ENCODE measurements around the gene IP6K2. TPM values are rescaled to one million over a fixed set of nuclear protein-coding genes. Genes with fewer than 3 reads are reported as not detected.
A peak's percentile ranks its signal among the peaks of the same experiment; 100 is the strongest.

Gene IP6K2
- total RNA-seq, 1 donor from 2014 or later, result 81.2 TPM

GRCh38 chr3:48655606-48656005 lies 61.4 kb downstream of the IP6K2 start:
- H3K27me3 ChIP-seq (ENCODE audit: control insufficient read depth, insufficient read depth, low read length), result no peaks in the 10 kb centered on the region
- no peaks in the 10 kb centered on the region for H3K36me3 ChIP-seq (ENCODE audit: control insufficient read depth, insufficient read depth, low read length)
- H3K4me3 ChIP-seq (ENCODE audit: low read depth, low read length), result peak overlapping the region; percentile 41
- TF ChIP-seq CTCF (IDR thresholded peaks at IDR 0.05; ENCODE audit: insufficient read depth, low read length, poor library complexity, severe bottlenecking), result no peak
- DNase-seq (ENCODE audit: low read depth), result no peak

- no peak for DNase-seq (ENCODE audit: low read depth)
- no peaks in the 10 kb centered on the region for H3K27me3 ChIP-seq (ENCODE audit: control insufficient read depth, insufficient read depth, low read length)
- H3K36me3 ChIP-seq (ENCODE audit: control insufficient read depth, insufficient read depth, low read length), result no peaks in the 10 kb centered on the region
- no peak for TF ChIP-seq CTCF (IDR thresholded peaks at IDR 0.05; ENCODE audit: insufficient read depth, low read length, poor library complexity, severe bottlenecking)
- no peak overlapping the region for H3K4me3 ChIP-seq (ENCODE audit: low read depth, low read length)
Measured at GRCh38 chr3:48655063-48655462, 62.0 kb downstream of the IP6K2 start.

- Histone ChIP-seq H3K36me3 (ENCODE audit: control insufficient read depth, insufficient read depth, low read length) (no peaks in the 10 kb centered on the region), H3K4me3 (ENCODE audit: low read depth, low read length) (no peak overlapping the region), H3K27me3 (ENCODE audit: control insufficient read depth, insufficient read depth, low read length) (no peaks in the 10 kb centered on the region)
- TF ChIP-seq CTCF (IDR thresholded peaks at IDR 0.05; ENCODE audit: insufficient read depth, low read length, poor library complexity, severe bottlenecking), result no peak
- DNase-seq (ENCODE audit: low read depth), result peak; percentile 7
Measured at GRCh38 chr3:48652923-48653715, 63.9 kb downstream of the IP6K2 start.

GRCh38 chr3:48651771-48652170 lies 65.2 kb downstream of the IP6K2 start:
- Histone ChIP-seq H3K27me3 (ENCODE audit: control insufficient read depth, insufficient read depth, low read length) (no peaks in the 10 kb centered on the region), H3K4me3 (ENCODE audit: low read depth, low read length) (no peak overlapping the region), H3K36me3 (ENCODE audit: control insufficient read depth, insufficient read depth, low read length) (no peaks in the 10 kb centered on the region)
- no peak for DNase-seq (ENCODE audit: low read depth)
- TF ChIP-seq CTCF (IDR thresholded peaks at IDR 0.05; ENCODE audit: insufficient read depth, low read length, poor library complexity, severe bottlenecking), result no peak

GRCh38 chr3:48650723-48651122 lies 66.3 kb downstream of the IP6K2 start:
- no peak for DNase-seq (ENCODE audit: low read depth)
- Histone ChIP-seq H3K4me3 (ENCODE audit: low read depth, low read length) (no peak overlapping the region), H3K27me3 (ENCODE audit: control insufficient read depth, insufficient read depth, low read length) (no peaks in the 10 kb centered on the region), H3K36me3 (ENCODE audit: control insufficient read depth, insufficient read depth, low read length) (no peaks in the 10 kb centered on the region)
- TF ChIP-seq CTCF (IDR thresholded peaks at IDR 0.05; ENCODE audit: insufficient read depth, low read length, poor library complexity, severe bottlenecking), result no peak

Measured in kidney epithelial cell (primary cell).